Lower leg skin (tissue), 3 donors: ENCODE data around the gene ARL17A.
"Not testable (repeated sequence)": the region's sequence is repeated elsewhere in the genome, so short reads cannot be mapped to it uniquely, and the experiment has no call there.

Experiments used
- CTCF ChIP-seq, 3 donors: fragments of 450-650 bp; IDR thresholded peaks; one replicate each; pipeline ENCODE4 v1.5.1; 2016; ENCODE audit warnings: antibody characterized with exemption in 3 of 3, mild to moderate bottlenecking in 3 of 3, moderate library complexity in 2 of 3
- POLR2A ChIP-seq, 2 donors: fragments of 450-650 bp; IDR thresholded peaks; one replicate each; pipeline ENCODE4 v1.6.1; 2016 to 2017; ENCODE audit warnings: antibody characterized with exemption in 2 of 2, mild to moderate bottlenecking in 1 of 2, moderate library complexity in 1 of 2

- TF ChIP-seq CTCF, POLR2A (IDR thresholded peaks at IDR 0.05): not testable (repeated sequence)
Observed at GRCh38 chr17:46475583-46475982, 103.9 kb downstream of the ARL17A start.
